SH-SY5Y (cell line): ENCODE results near the gene DUSP5.

ENCODE experiments used
- GATA2 ChIP-seq: IDR thresholded peaks from 2 replicates; pipeline ENCODE4 v1.6.1; 2011; ENCODE audit warnings: mild to moderate bottlenecking, low read depth, low read length
- GATA3 ChIP-seq: IDR thresholded peaks from 2 replicates; pipeline ENCODE4 v1.6.1; 2011; ENCODE audit warnings: low read depth, mild to moderate bottlenecking, low read length, moderate library complexity

DNA sequence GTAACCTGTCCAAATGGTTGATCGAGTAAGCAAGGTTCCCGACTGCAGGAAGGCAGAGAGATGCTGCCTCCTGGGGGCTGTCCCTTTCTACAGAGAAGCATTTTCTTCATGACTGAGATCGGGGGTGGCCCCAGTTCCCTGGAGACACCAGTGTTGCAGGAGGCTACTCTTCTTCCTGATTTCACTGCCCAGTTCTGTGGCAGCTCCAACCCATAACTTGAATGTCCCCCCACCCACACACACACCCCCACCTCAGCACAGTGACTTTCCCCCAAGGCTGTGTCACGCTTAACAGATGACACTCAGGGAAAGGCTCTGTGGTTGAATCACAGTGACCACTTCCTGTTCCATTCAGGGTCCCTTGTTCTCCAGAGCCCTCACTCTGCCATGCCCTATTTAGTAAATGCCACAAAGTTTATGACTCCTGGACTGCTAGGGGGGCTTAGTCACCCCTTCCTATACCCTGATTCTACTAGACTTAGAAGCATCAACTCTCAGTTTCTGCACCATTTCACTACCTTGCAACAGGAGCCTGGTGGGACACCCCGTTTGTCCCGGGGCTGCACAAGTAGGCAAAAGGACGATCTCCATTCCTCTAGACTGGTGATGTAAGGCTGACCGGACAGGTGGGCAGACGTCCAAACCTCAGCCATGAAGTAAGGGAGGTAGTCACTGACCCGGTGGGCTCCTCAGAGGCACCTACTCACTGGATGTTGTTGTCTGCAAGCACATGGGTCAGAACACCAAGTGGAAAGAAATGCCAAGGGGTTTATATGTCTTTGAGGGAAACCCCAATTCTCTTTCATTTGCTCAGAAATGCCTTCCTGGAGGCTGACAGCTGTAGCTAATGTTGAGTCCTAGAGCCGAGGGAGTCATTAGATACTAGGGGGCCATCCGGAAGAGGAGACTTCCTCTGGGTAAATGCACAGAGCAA is 38.5 kb downstream of the DUSP5 start:
- no peak for TF ChIP-seq GATA2
- TF ChIP-seq GATA3: no peak
